ENCODE measurements around the gene TBX4. TPM values are rescaled to one million over a fixed set of nuclear protein-coding genes. Genes with fewer than 3 reads are reported as not detected.
"Not testable (repeated sequence)": the region's sequence is repeated elsewhere in the genome, so short reads cannot be mapped to it uniquely, and the experiment has no call there.

The TBX4 gene
- total RNA-seq, 1 experiment from 2014 or later, result not detected

GRCh38 chr17:61436273-61436672, 15.9 kb upstream of the TBX4 start:
- no TSS peak for BruUV-seq (replicated peaks)
- DNase-seq (no peak), ATAC-seq (no peak)
- H3K27me3 ChIP-seq (ENCODE audit: low read length), result no peaks in the 10 kb centered on the region
- H3K4me3 ChIP-seq (ENCODE audit: low read length), result no peak overlapping the region
- intact Hi-C loops (cut with micrococcal nuclease), result no loop called here
- no peak overlapping the region for H3K9ac ChIP-seq (ENCODE audit: low read length)
- ChIA-PET CTCF (no interaction called here), POLR2A (ENCODE audit: unreplicated experiment) (no interaction called here)
- H3K9me3 ChIP-seq (ENCODE audit: low read length), result 0 out of 2 replicates have a peak, but pooled peaks cover 7% of the 10 kb centered on the region
- no peaks in the 10 kb centered on the region for H4K20me1 ChIP-seq (ENCODE audit: low read length)
- H3K4me1 ChIP-seq (ENCODE audit: insufficient read depth, low read length), result no peaks in the 10 kb centered on the region
- no peak overlapping the region for H2AFZ ChIP-seq (ENCODE audit: low read length)
- no peak overlapping the region for H3K4me2 ChIP-seq (ENCODE audit: low read length)
- H3K27ac ChIP-seq (ENCODE audit: low read length), result no peak overlapping the region
- TF ChIP-seq EZH2 (IDR thresholded peaks at IDR 0.05; ENCODE audit: low read length, unreplicated experiment), result no peak
- TF ChIP-seq, protein P1, sequence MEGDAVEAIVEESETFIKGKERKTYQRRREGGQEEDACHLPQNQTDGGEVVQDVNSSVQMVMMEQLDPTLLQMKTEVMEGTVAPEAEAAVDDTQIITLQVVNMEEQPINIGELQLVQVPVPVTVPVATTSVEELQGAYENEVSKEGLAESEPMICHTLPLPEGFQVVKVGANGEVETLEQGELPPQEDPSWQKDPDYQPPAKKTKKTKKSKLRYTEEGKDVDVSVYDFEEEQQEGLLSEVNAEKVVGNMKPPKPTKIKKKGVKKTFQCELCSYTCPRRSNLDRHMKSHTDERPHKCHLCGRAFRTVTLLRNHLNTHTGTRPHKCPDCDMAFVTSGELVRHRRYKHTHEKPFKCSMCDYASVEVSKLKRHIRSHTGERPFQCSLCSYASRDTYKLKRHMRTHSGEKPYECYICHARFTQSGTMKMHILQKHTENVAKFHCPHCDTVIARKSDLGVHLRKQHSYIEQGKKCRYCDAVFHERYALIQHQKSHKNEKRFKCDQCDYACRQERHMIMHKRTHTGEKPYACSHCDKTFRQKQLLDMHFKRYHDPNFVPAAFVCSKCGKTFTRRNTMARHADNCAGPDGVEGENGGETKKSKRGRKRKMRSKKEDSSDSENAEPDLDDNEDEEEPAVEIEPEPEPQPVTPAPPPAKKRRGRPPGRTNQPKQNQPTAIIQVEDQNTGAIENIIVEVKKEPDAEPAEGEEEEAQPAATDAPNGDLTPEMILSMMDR (conservative IDR thresholded peaks at IDR 0.05; ENCODE audit: low read depth, low read length), result no peak
- TF ChIP-seq EZH2phosphoT487 (IDR thresholded peaks at IDR 0.05; ENCODE audit: borderline replicate concordance, low read length), result no peak
- no peaks in the 10 kb centered on the region for H3K9me2 ChIP-seq (replicated peaks; ENCODE audit: low read length)
- H3K79me2 ChIP-seq (ENCODE audit: low read length), result no peaks in the 10 kb centered on the region
- no peaks in the 10 kb centered on the region for H3F3A ChIP-seq (ENCODE audit: low read length, unreplicated experiment)
- H3K36me3 ChIP-seq (ENCODE audit: low read depth, low read length), result 0 out of 2 replicates have a peak, but pooled peaks cover 5% of the 10 kb centered on the region

- Histone ChIP-seq H3K79me2 (ENCODE audit: low read length) (no peaks in the 10 kb centered on the region), H3K36me3 (ENCODE audit: low read depth, low read length) (0 out of 2 replicates have a peak, but pooled peaks cover 5% of the 10 kb centered on the region), H3K27ac (ENCODE audit: low read length) (no peak overlapping the region), H3K9me3 (ENCODE audit: low read length) (0 out of 2 replicates have a peak, but pooled peaks cover 7% of the 10 kb centered on the region), H3K4me2 (ENCODE audit: low read length) (no peak overlapping the region), H2AFZ (ENCODE audit: low read length) (no peak overlapping the region), H3K4me1 (ENCODE audit: insufficient read depth, low read length) (no peaks in the 10 kb centered on the region), H3K9ac (ENCODE audit: low read length) (no peak overlapping the region), H3F3A (ENCODE audit: low read length, unreplicated experiment) (no peaks in the 10 kb centered on the region), H3K4me3 (ENCODE audit: low read length) (no peak overlapping the region), H4K20me1 (ENCODE audit: low read length) (no peaks in the 10 kb centered on the region), H3K27me3 (ENCODE audit: low read length) (no peaks in the 10 kb centered on the region), H3K9me2 (replicated peaks; ENCODE audit: low read length) (no peaks in the 10 kb centered on the region)
- POLR2A ChIA-PET (ENCODE audit: unreplicated experiment), result no interaction called here
- TF ChIP-seq EZH2 (IDR thresholded peaks at IDR 0.05; ENCODE audit: low read length, unreplicated experiment), result no peak
- TF ChIP-seq, protein P1 (conservative IDR thresholded peaks at IDR 0.05; ENCODE audit: low read depth, low read length), result no peak
- no peak for TF ChIP-seq EZH2phosphoT487 (IDR thresholded peaks at IDR 0.05; ENCODE audit: borderline replicate concordance, low read length)
- no TSS peak for BruUV-seq (replicated peaks)
- CTCF ChIA-PET, result no interaction called here
- intact Hi-C loops (cut with micrococcal nuclease), result no loop called here
- DNase-seq, result no peak
- ATAC-seq, result no peak
Observed at GRCh38 chr17:61436995-61437704, 15.1 kb upstream of the TBX4 start.

GRCh38 chr17:61440697-61441096, 11.5 kb upstream of the TBX4 start:
- Histone ChIP-seq H3K4me1 (ENCODE audit: insufficient read depth, low read length) (peaks cover 12% of the 10 kb centered on the region), H4K20me1 (ENCODE audit: low read length) (no peaks in the 10 kb centered on the region), H3K4me3 (ENCODE audit: low read length) (no peak overlapping the region), H3K79me2 (ENCODE audit: low read length) (no peaks in the 10 kb centered on the region), H3K9me3 (ENCODE audit: low read length) (0 out of 2 replicates have a peak, but pooled peaks cover 7% of the 10 kb centered on the region), H2AFZ (ENCODE audit: low read length) (no peak overlapping the region), H3K27me3 (ENCODE audit: low read length) (no peaks in the 10 kb centered on the region), H3K9me2 (replicated peaks; ENCODE audit: low read length) (no peaks in the 10 kb centered on the region), H3K9ac (ENCODE audit: low read length) (no peak overlapping the region), H3F3A (ENCODE audit: low read length, unreplicated experiment) (no peaks in the 10 kb centered on the region), H3K36me3 (ENCODE audit: low read depth, low read length) (0 out of 2 replicates have a peak, but pooled peaks cover 5% of the 10 kb centered on the region), H3K4me2 (ENCODE audit: low read length) (no peak overlapping the region), H3K27ac (ENCODE audit: low read length) (no peak overlapping the region)
- POLR2A ChIA-PET (ENCODE audit: unreplicated experiment), result no interaction called here
- ATAC-seq (no peak), DNase-seq (no peak)
- CTCF ChIA-PET, result no interaction called here
- TF ChIP-seq, protein P1 (conservative IDR thresholded peaks at IDR 0.05; ENCODE audit: low read depth, low read length), result no peak
- TF ChIP-seq EZH2phosphoT487 (IDR thresholded peaks at IDR 0.05; ENCODE audit: borderline replicate concordance, low read length) (no peak), EZH2 (IDR thresholded peaks at IDR 0.05; ENCODE audit: low read length, unreplicated experiment) (no peak)
- no TSS peak for BruUV-seq (replicated peaks)
- intact Hi-C loops (cut with micrococcal nuclease), result no loop called here

DNA sequence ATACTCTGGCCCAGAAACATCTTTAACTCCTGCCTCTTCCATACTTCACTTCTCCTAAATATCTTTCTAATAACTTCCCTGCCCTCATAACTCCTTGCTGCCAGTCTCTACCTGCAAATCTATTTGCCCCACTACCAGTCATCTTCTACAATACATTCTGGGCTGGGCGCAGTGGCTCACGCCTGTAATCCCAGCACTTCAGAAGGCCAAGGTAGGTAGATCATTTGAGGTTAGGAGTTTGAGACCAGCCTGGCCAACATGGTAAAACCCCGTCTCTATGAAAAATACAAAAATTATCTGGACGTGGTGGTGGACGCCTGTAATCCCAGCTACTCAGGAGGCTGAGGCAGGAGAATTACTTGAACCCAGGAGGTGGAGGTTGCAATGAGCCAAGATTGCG, 10.7 kb upstream of the TBX4 start:
- H3K27ac ChIP-seq (ENCODE audit: low read length); H3F3A ChIP-seq (ENCODE audit: low read length, unreplicated experiment); H3K79me2 ChIP-seq (ENCODE audit: low read length); H3K9me2 ChIP-seq (replicated peaks; ENCODE audit: low read length); H3K4me3 ChIP-seq (ENCODE audit: low read length); H3K9ac ChIP-seq (ENCODE audit: low read length); H3K27me3 ChIP-seq (ENCODE audit: low read length); DNase-seq; POLR2A ChIA-PET (ENCODE audit: unreplicated experiment); H3K4me2 ChIP-seq (ENCODE audit: low read length); CTCF ChIA-PET; intact Hi-C loops (cut with micrococcal nuclease); H4K20me1 ChIP-seq (ENCODE audit: low read length); H3K36me3 ChIP-seq (ENCODE audit: low read depth, low read length); H2AFZ ChIP-seq (ENCODE audit: low read length); BruUV-seq (replicated peaks); ATAC-seq; H3K9me3 ChIP-seq (ENCODE audit: low read length): not testable (repeated sequence)
- H3K4me1 ChIP-seq (ENCODE audit: insufficient read depth, low read length), result peaks cover 12% of the 10 kb centered on the region

Measured in PC-3 (cell line).